HAP-1 (cell line): ENCODE data around the gene PTF1A.

Source experiments
- DNase-seq, 2 experiments: peaks; one replicate each; pipeline ENCODE4 v3.0.0-alpha.2; 2016 to 2020; ENCODE audit warnings: low spot score in 2 of 2
- H3K27me3 ChIP-seq: fragments of 250-450 bp; sonication (Bioruptor Pico); 2 replicates; pipeline ENCODE4 v1.5.1; 2020; ENCODE audit warnings: low read depth, mild to moderate bottlenecking, moderate library complexity
- H3K36me3 ChIP-seq: fragments of 250-450 bp; sonication (Bioruptor Pico); replicated peaks from 2 replicates; pipeline ENCODE4 v1.5.1; 2020; ENCODE audit warnings: mild to moderate bottlenecking
- H3K4me1 ChIP-seq: fragments of 250-450 bp; sonication (Bioruptor Pico); 2 replicates; pipeline ENCODE4 v1.5.1; 2020; ENCODE audit warnings: mild to moderate bottlenecking
- H3K4me3 ChIP-seq: fragments of 250-450 bp; sonication (Bioruptor Pico); 2 replicates; pipeline ENCODE4 v1.5.1; 2020; ENCODE audit warnings: mild to moderate bottlenecking, moderate library complexity
- H3K9me3 ChIP-seq: fragments of 250-450 bp; sonication (Bioruptor Pico); 2 replicates; pipeline ENCODE4 v1.5.1; 2020; ENCODE audit warnings: mild to moderate bottlenecking, moderate library complexity
- in situ Hi-C: fragments of 300-500 bp; cut with MboI; formaldehyde crosslinking; loops from 3 replicates; pipeline ENCODE4 v1.14.3; 2020; ENCODE audit warnings: low sequenced_read_pairs, inconsistent platforms, mixed read lengths

The PTF1A gene

DNA sequence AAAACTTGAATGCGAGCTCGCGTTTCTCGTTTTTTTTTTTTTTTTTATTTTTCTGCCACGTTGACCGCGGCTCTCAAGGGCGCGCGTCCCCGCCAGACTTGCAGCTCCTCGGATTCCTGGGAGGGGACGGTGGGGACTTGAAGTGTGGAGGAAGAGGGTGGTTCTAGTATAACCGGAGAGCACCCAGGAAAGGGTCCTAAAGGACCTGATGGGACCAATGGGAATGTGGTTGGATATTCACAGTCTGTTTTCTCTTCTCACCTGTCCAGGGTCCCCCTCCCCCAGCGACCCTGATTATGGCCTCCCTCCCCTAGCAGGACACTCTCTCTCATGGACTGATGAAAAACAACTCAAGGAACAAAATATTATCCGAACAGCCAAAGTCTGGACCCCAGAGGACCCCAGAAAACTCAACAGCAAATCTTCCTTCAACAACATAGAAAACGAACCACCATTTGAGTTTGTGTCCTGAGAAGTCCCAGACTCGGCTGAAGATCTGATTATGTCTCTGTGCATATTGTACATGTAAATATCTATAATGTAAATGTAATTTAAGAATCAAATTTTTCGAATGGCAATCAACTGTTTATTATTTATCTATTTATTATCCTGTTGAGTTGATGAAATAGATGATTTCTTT is 1.4 kb downstream of the PTF1A start:
- in situ Hi-C loops: no loop called here
- no peaks in the 10 kb centered on the region for H3K4me1 ChIP-seq
- H3K4me3 ChIP-seq: no peak overlapping the region
- no peak for DNase-seq
- peaks cover 21% of the 10 kb centered on the region for H3K27me3 ChIP-seq
- H3K36me3 ChIP-seq: no peaks in the 10 kb centered on the region
- H3K9me3 ChIP-seq: no peaks in the 10 kb centered on the region

DNA sequence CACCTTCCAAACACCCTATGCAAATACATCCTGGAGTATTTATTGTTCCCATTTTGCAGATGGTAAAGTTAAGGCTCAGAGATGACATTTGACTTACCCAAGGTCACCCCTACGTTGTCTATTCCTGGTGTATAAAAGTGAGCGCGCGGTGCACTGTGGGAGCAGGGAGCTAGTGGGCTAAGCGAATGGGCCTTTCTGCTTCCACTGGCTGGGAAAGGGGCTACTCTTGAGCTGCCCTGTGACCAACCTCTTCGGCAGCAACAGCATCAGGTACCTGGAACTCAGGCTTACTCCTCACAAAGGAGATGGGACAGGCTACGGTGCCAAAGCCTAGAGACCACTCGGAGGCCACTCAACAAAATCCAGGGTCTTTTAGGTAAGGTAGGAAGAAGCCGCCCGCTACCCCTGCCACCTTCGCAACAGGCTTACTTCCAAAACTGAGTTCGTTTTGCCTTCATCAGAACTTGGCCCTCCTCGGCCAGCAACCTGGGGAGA is 2.4 kb downstream of the PTF1A start:
- Histone ChIP-seq H3K27me3 (peaks cover 23% of the 10 kb centered on the region), H3K9me3 (no peaks in the 10 kb centered on the region), H3K4me1 (no peaks in the 10 kb centered on the region), H3K4me3 (no peak overlapping the region), H3K36me3 (no peaks in the 10 kb centered on the region)
- DNase-seq: no peak
- in situ Hi-C loops: no loop called here

DNA sequence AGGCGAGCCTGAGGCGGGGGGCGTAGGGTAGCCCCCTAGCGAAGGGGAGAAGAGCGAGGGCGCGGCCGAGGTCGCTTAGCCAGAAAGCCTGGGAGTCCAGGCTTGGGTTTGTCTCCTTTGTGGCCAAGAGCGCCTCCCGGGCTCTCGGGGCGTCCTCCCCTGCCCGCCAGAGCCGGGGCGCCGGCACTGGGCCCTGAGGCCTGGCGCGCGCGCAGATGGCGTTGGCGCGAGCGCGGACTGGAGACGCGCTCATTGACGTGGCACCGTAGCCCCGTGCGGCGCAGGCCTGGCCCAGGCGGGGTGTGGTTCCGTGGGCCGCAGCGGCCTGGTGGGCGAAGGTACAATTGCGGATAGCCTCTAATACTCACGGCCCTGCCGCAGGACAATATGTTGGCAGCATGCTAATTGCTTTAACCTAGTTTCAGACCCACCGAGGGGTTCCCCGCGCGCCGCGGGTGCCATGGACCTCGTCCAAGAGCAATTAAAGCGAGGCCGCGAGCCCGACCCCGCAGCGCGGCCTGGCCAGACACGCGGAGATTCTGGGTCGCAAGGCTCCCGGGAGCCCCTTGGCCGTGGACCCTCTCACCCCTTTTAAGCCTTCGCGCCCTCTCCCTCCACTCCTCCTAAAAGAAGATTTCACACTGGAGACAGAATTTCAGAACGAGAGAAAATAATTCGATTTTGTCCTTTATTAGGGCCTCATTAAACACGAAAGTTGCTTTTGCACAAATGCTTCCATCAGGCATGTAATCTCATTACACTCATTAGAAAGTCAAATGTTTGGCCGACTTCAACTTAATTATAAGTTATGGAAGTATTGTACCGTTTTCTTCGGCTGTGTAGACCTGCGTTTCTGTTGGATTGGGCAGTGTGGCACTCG is 3.1 kb downstream of the PTF1A start:
- H3K27me3 ChIP-seq: peaks cover 30% of the 10 kb centered on the region
- no peaks in the 10 kb centered on the region for H3K36me3 ChIP-seq
- H3K9me3 ChIP-seq: no peaks in the 10 kb centered on the region
- no peak overlapping the region for H3K4me3 ChIP-seq
- in situ Hi-C loops: no loop called here
- H3K4me1 ChIP-seq: no peaks in the 10 kb centered on the region
- DNase-seq: no peak

DNA sequence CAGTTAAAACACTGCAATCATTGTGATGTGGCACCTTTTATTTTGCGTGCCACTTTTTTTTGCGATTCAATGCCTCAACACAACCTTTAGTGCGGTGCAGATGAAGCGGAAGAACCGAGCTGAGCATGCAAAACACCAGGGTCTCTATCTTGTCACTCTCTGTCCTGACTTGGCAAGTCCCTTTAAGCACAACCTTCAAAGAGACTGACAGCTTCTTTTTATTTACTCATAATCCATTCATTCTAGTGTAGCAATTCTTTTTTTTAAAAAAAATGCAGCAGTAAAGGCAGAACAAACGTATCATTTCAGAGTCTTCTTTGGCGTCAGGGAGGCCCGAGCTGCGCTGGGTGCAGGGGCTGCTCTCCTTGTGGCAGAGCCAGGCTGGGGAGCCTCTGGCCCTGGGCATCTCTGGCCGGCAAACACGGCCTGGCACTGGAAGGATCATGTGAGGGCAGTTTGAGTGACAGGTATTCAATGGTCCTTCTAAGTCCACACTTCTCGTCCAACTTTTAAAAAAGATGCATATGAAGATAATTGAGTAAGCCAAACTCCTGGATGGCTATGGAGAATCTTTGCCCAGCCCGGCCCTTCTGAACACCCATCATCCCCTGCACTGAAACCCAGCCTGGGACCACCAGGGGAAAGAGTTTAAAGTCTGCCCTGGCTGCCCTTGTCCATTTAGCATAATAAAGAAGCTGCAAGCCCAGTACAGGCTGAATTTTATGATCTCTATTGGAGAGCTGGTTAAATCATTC is 3.9 kb downstream of the PTF1A start:
- H3K4me3 ChIP-seq: no peak overlapping the region
- in situ Hi-C loops: no loop called here
- no peak for DNase-seq
- no peaks in the 10 kb centered on the region for H3K36me3 ChIP-seq
- no peaks in the 10 kb centered on the region for H3K9me3 ChIP-seq
- H3K4me1 ChIP-seq: no peaks in the 10 kb centered on the region
- peaks cover 33% of the 10 kb centered on the region for H3K27me3 ChIP-seq

DNA sequence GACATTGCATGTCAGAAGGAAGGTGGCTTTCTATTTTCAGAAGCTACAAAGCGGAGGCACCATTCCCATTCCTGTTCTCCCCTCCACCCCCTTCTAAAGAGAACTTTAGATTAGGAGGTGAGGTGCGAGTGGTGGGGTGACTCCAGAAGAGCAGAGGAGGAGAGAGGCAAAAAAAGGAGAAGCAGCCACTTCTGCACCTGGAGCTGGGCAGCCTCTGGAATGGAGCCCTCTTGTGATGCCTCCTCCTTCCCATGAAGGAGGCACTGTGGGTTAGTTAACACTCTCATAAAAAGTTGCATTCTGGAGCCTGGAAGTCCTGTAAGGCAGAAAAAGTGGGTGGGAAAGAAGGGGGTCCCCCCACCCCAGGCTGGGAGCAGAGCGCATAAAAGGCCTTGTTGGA is 4.8 kb downstream of the PTF1A start:
- in situ Hi-C loops: no loop called here
- H3K36me3 ChIP-seq: no peaks in the 10 kb centered on the region
- H3K4me1 ChIP-seq: no peaks in the 10 kb centered on the region
- H3K27me3 ChIP-seq: peaks cover 36% of the 10 kb centered on the region
- DNase-seq: no peak
- H3K9me3 ChIP-seq: no peaks in the 10 kb centered on the region
- H3K4me3 ChIP-seq: no peak overlapping the region

DNA sequence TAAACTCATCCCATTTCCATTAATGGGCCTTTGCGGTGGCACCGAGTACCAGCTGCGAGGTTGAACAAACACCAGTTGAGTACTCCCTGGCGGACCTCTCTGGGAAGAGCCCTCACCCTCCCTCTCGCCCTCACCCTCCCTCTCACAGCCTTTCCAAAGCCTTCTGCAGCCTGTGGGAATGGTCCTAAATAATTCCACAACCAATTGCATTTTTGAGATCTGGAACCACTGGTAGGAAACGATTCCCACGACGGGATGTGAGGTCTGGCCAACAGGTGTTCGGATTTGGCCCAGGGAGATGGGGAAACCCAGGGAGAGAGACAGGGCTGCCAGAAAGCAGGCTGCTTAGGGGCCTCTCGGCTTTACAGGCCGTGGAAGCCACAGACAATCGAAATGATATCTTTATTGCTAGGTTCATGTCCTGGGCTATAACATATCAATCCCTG is 5.3 kb downstream of the PTF1A start:
- peaks cover 41% of the 10 kb centered on the region for H3K27me3 ChIP-seq
- no peaks in the 10 kb centered on the region for H3K36me3 ChIP-seq
- DNase-seq: no peak
- in situ Hi-C loops: no loop called here
- no peaks in the 10 kb centered on the region for H3K9me3 ChIP-seq
- H3K4me3 ChIP-seq: no peak overlapping the region
- H3K4me1 ChIP-seq: no peaks in the 10 kb centered on the region

DNA sequence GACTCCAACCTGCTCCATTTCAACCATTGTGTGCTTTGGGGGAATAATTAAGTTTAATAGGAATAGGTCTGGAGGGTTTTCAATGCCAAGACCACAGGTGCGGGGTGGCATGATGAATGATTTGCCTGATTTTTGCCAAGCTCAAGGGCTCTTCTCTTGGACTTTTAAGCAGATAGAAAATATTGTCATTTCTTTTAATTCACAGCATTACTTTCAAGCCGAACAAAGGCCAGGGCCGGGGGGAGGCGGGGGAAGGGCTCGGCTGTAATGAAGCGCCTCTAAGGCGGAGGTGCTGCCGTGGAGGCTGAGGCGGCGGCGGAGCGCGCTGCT is 6.5 kb downstream of the PTF1A start:
- H3K9me3 ChIP-seq: no peaks in the 10 kb centered on the region
- in situ Hi-C loops: no loop called here
- peaks cover 42% of the 10 kb centered on the region for H3K27me3 ChIP-seq
- H3K4me3 ChIP-seq: no peak overlapping the region
- H3K36me3 ChIP-seq: no peaks in the 10 kb centered on the region
- no peak for DNase-seq
- no peaks in the 10 kb centered on the region for H3K4me1 ChIP-seq

DNA sequence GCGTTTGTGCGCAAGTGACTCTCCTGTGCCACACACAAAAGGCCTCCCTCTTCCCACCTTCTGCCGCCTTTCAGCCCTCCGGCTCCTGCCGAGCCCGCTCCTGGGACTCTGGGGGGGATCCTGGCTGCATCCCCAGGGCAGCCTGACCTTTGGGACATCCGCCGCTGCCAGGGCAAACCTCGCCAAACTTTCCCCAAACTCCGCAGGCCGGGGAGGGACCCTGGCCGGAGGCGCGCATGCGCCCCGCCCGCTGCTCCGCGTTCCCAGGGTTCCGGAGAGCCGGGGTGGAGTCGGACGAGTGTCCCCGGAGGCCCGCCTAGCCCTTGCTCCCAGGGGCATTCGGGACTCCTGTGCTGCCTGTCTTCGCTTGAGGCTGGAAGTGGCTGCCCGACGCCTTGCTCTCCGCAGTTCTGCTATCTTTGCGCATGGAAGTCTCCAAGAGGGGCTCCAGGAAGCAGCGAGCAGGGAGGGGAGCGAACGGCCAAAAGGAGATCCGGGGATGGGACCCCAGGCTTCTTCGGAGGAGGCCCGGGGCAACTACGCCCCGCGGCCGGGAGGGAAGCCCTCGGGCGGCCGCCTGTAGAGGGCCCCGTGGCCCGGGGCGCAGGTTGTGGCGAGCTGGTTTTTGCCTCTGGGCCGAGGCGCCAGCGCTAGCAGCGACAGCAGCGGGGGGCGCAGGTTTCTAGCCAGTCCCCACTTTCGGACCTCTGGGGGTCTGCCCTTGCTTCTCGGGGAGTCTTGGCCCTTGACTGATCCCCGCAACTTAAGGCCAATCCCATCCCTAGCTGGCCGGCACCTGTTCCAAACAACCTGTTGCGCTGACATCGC is 7.0 kb downstream of the PTF1A start:
- in situ Hi-C loops: no loop called here
- peaks cover 37% of the 10 kb centered on the region for H3K27me3 ChIP-seq
- no peak for DNase-seq
- no peaks in the 10 kb centered on the region for H3K4me1 ChIP-seq
- no peaks in the 10 kb centered on the region for H3K36me3 ChIP-seq
- H3K9me3 ChIP-seq: no peaks in the 10 kb centered on the region
- no peak overlapping the region for H3K4me3 ChIP-seq

DNA sequence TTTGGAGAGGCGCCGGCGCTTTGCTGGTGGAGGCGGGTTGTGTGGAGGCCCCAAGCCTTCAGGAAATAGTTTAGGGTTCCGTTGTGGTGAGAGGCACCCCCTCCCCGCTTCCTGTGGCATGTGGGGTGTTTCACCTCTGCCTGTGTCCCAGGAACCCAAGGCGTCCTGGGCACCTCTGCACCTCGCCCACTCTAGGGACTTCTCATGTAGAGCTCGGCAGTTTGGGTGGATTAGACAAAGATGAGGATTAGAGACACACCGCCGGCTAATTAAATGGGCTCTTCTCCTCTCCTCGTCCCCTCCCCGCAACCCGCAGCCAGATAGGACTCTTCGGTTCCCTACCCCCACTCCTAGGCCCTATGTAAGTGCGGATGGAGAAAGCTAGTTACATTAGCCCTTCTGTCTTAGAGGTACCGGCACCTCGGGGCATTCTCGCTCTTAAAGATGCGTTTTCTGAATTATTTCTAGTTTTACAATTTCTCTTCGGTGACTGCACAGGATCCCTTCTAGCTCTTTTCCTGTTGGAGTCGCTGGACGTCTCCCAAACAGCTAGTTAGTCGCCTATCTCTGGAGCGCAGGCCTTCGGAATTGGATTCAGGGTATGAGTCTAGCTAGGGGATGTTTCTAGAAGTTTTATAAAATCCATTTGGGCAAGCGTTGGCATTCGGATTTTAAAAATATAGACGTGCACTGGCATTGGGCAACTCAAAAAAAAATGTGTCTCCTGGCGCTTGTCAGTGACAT is 7.8 kb downstream of the PTF1A start:
- Histone ChIP-seq H3K9me3 (no peaks in the 10 kb centered on the region), H3K4me3 (no peak overlapping the region), H3K4me1 (no peaks in the 10 kb centered on the region), H3K27me3 (peaks cover 36% of the 10 kb centered on the region), H3K36me3 (no peaks in the 10 kb centered on the region)
- in situ Hi-C loops: no loop called here
- DNase-seq: no peak

DNA sequence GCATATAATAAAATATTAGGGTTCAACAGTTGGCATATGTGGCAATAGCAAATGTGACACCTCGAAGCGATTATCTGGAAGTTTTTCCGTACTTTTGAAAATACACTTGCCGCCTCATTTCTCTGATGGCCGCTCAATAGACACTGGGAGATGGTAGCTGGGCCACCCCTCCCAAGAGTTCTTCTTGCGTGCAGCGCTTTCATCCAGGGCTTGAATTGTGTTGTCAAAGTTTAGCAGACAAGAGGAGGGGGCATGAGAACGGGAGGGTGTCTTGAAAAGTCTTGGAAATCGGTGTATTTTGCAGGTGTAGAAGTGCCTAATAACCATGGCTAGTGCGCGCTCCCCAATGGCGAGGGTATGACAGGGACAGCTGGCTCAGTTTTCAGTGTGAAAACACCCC is 8.5 kb downstream of the PTF1A start:
- peaks cover 36% of the 10 kb centered on the region for H3K27me3 ChIP-seq

DNA sequence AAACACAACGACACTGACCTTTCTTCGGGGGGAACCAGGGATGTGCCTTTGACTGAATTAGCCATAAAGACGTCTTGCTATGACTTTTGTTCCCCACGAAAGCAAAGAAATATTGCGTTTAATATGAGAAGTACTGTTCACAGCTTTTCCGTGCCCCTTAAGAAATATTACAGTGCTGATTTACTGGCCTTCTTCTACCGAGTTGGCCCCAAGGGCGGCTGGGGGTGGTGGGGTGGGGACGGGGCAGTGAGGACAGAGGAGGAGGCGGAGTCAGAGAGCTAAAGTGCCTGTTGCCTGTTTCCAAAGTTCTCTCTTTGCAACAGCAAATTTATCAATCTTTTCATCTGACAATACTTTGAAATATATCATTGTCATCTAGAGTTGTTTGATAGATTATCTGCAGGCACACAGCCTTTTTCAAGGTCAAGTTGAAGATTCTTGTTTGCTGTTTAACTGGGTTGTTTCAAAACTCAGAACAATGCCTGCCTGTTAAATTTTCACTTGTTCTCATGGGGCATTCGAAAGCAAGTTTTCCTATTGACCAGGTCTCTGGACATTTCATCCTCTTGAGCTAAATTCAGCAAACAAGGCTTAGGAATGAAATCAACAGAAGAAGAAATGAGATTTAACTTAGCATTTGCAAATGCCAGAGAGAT is 9.0 kb downstream of the PTF1A start:
- Histone ChIP-seq H3K4me3 (no peak overlapping the region), H3K4me1 (no peaks in the 10 kb centered on the region; the same call in 1 of the 2 replicates), H3K9me3 (no peaks in the 10 kb centered on the region), H3K36me3 (no peaks in the 10 kb centered on the region), H3K27me3 (peaks cover 36% of the 10 kb centered on the region)
- no peak for DNase-seq
- in situ Hi-C loops: no loop called here

More for the DNA sequence above, 8.5 kb downstream of the PTF1A start:
- in situ Hi-C loops: no loop called here
- no peaks in the 10 kb centered on the region for H3K9me3 ChIP-seq
- no peak for DNase-seq
- H3K4me3 ChIP-seq: no peak overlapping the region
- no peaks in the 10 kb centered on the region; the same call in 1 of the 2 replicates for H3K4me1 ChIP-seq
- H3K36me3 ChIP-seq: no peaks in the 10 kb centered on the region

DNA sequence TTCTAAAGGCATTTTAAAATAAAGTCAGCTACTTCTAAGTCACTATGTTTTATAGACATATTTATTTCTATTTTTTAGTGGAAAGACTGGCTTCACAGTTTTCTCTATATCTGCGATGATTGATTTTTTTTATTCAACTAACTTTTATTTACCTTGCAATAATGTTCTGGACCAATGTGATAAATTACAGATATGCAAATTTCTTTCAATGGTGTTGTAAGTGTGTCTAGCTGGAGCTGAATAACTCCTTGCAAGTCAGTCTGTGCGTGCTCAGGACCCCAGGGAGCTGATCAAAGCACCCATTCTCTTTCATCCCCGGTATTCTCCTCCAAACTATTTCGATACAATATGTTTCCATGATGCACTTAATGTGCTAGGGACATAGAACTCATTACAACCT is 9.7 kb downstream of the PTF1A start:
- DNase-seq: no peak
- peaks cover 36% of the 10 kb centered on the region for H3K27me3 ChIP-seq
- in situ Hi-C loops: no loop called here

More for the DNA sequence above, 9.7 kb downstream of the PTF1A start:
- Histone ChIP-seq H3K9me3 (no peaks in the 10 kb centered on the region), H3K4me1 (no peaks in the 10 kb centered on the region; the same call in 1 of the 2 replicates), H3K36me3 (no peaks in the 10 kb centered on the region), H3K4me3 (no peak overlapping the region)
